ENCODE data around the gene AIFM3. TPM values are rescaled to one million over a fixed set of nuclear protein-coding genes. Genes with fewer than 3 reads are reported as not detected.
"Not testable (repeated sequence)": the region's sequence is repeated elsewhere in the genome, so short reads cannot be mapped to it uniquely, and the experiment has no call there.

Gene AIFM3
- total RNA-seq, 1 experiment from 2014 or later, result 4.2 TPM

DNA sequence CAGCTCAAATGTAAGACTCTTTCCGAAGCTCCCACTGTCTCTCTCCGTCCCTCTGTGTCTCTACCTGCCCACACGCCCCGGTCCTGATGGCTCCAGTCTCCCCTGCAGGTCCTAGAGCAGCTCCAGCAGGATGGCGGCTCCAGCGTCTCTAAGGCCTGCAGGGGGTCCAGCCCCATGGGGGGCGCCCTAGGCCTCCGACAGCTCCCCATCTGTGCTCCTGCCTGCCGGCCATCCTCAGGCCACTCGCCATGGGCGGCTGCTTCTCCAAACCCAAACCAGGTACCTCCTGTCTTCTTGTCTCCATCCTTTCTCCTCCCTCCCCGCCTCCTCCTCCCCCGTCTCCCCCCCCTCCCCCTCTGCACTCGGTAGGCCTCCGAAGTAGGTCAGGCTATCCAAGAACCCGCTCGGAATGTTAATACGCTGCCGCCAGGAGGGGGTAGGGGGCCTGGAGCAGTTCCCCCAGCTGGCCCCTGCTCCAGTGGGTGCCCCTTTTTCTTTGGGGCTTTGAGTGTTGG, 699 bp downstream of the AIFM3 start:
- DNase-seq, result no peak
- CTCF ChIA-PET, result interaction anchor here (0.7 kb wide), 1 partner anchor 11 kb away, joined by 9 read pairs; no protein-coding TSS in a partner anchor
- Mint-ChIP-seq H3K27ac (ENCODE audit: unreplicated experiment) (no peak overlapping the region), H3K9me3 (ENCODE audit: low read depth, unreplicated experiment) (no peaks in the 10 kb centered on the region), H3K4me3 (ENCODE audit: low read depth, unreplicated experiment) (no peak overlapping the region), H3K4me1 (ENCODE audit: low read depth, unreplicated experiment) (no peaks in the 10 kb centered on the region), H3K36me3 (ENCODE audit: insufficient read depth, unreplicated experiment) (peaks cover 10% of the 10 kb centered on the region), H3K27me3 (ENCODE audit: unreplicated experiment) (no peaks in the 10 kb centered on the region)
- BruUV-seq (replicated peaks), result no TSS peak
- no peak for TF ChIP-seq CTCF (IDR thresholded peaks at IDR 0.05; ENCODE audit: unreplicated experiment)
- intact Hi-C loops (cut with micrococcal nuclease; ENCODE audit: unreplicated experiment), result no loop called here

DNA sequence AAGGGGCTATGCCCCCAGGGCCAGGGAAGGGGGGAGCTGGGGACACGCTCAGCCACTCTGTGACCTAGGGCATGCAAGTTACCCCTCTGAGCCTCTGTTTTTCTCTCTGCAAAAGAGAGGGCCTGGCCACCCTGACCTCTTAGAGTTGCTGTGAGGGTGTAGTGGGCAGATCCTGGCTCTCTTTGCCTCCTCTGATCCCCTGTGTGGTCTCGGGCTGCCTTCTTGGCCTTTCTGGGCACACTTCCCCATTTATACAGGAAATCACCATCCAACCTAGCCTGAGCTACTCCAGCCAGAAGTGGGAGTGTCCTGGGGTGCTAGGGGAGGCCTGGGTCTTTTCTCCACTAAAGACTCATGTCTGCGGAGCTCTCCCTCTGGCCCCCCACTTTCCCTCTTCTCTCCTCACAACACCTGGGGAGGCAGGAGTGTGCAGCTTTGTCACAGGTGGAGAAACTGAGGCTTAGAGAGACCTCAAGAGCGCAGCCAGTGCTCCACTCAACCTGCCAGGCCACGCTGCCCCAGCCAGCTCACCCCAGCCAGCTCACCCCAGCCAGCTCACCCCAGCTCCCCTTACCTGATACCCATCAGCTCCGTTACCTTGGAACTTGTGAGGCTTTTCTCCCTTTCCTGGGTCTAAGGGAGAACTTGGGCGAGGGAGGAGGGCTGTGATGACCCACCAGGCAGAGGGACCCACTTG, 1.4 kb downstream of the AIFM3 start:
- Mint-ChIP-seq H3K27me3 (ENCODE audit: unreplicated experiment) (peaks cover under 1% of the 10 kb centered on the region), H3K27ac (ENCODE audit: unreplicated experiment) (no peak overlapping the region), H3K36me3 (ENCODE audit: insufficient read depth, unreplicated experiment) (peaks cover 10% of the 10 kb centered on the region), H3K4me1 (ENCODE audit: low read depth, unreplicated experiment) (no peaks in the 10 kb centered on the region), H3K4me3 (ENCODE audit: low read depth, unreplicated experiment) (no peak overlapping the region), H3K9me3 (ENCODE audit: low read depth, unreplicated experiment) (no peaks in the 10 kb centered on the region)
- no peak for DNase-seq
- TF ChIP-seq CTCF (IDR thresholded peaks at IDR 0.05; ENCODE audit: unreplicated experiment), result no peak
- intact Hi-C loops (cut with micrococcal nuclease; ENCODE audit: unreplicated experiment), result no loop called here
- BruUV-seq (replicated peaks), result no TSS peak
- CTCF ChIA-PET, result no interaction called here

- no peak overlapping the region for H3K4me3 Mint-ChIP-seq (ENCODE audit: low read depth, unreplicated experiment)
- peaks cover 7% of the 10 kb centered on the region for H3K36me3 Mint-ChIP-seq (ENCODE audit: insufficient read depth, unreplicated experiment)
- H3K27me3 Mint-ChIP-seq (ENCODE audit: unreplicated experiment), result peaks cover 14% of the 10 kb centered on the region
- H3K9me3 Mint-ChIP-seq (ENCODE audit: low read depth, unreplicated experiment), result no peaks in the 10 kb centered on the region
- CTCF ChIA-PET, result interaction anchor here (0.6 to 1.7 kb wide), 2 partner anchors 9 to 13 kb away, joined by 3 to 4 read pairs; no protein-coding TSS in a partner anchor
- intact Hi-C loops (cut with micrococcal nuclease; ENCODE audit: unreplicated experiment), result no loop called here
- DNase-seq, result no peak
- TF ChIP-seq CTCF (IDR thresholded peaks at IDR 0.05; ENCODE audit: unreplicated experiment), result no peak
- BruUV-seq (replicated peaks), result no TSS peak
- no peak overlapping the region for H3K27ac Mint-ChIP-seq (ENCODE audit: unreplicated experiment)
- no peaks in the 10 kb centered on the region for H3K4me1 Mint-ChIP-seq (ENCODE audit: low read depth, unreplicated experiment)
Observed at GRCh38 chr22:20970939-20971657, 4.0 kb downstream of the AIFM3 start.

DNA sequence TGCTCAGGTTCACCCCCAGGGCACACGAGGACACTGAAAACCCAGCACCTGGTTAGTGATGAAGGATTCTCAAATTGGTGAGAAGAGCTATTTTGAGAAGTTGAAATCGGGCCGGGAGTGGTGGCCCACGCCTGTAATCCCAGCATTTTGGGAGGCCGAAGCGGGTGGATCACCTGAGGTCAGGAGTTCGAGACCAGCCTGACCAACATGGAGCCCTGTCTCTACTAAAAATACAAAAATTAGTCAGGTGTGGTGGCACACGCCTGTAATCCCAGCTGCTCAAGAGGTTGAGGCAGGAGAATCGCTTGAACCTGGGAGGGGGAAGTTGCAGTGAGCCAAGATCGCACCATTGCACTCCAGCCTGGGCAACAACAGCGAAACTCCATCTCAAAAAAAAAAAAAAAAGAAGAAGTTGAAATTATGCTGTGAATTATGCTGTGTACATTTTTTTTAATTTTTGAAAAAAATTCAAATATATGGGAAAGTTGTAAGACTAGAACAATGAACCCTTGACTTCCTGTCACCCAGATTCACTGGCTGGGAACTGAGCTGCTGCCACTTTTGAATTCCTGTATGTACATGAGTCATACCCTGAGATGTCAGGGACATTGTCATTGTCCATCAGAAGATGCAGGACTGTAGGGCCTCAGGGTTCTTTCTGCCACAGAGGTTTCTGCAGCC, 5.1 kb downstream of the AIFM3 start:
- CTCF ChIA-PET, result interaction anchor here (0.6 to 0.7 kb wide), 9 partner anchors 16 to 1865 kb away, joined by 3 to 10 read pairs (median 4); partner anchors contain the start of gene CRKL
- intact Hi-C loops (cut with micrococcal nuclease; ENCODE audit: unreplicated experiment); BruUV-seq (replicated peaks); H3K27ac Mint-ChIP-seq (ENCODE audit: unreplicated experiment); DNase-seq; H3K9me3 Mint-ChIP-seq (ENCODE audit: low read depth, unreplicated experiment); H3K36me3 Mint-ChIP-seq (ENCODE audit: insufficient read depth, unreplicated experiment); H3K4me1 Mint-ChIP-seq (ENCODE audit: low read depth, unreplicated experiment); H3K4me3 Mint-ChIP-seq (ENCODE audit: low read depth, unreplicated experiment): not testable (repeated sequence)
- H3K27me3 Mint-ChIP-seq (ENCODE audit: unreplicated experiment), result peaks cover 14% of the 10 kb centered on the region
